MCF 10A (cell line): Measurements from ENCODE around the gene DDX56. TPM values are rescaled to one million over a fixed set of nuclear protein-coding genes. Genes with fewer than 3 reads are reported as not detected.
"Not testable (repeated sequence)": the region's sequence is repeated elsewhere in the genome, so short reads cannot be mapped to it uniquely, and the experiment has no call there.

ENCODE experiments used
- BruUV-seq: library from RNA; stranded (reverse); fragments of 400-500 nt; replicated peaks from 2 replicates; lab custom pipeline; 2021; lab: Mats Ljungman, UMichigan
- CTCF ChIA-PET: fragments of 300-600 bp; sonication (Branson Sonifier 250); formaldehyde crosslinking; extraction: SDS; loops from one replicate; lab custom pipeline; 2021; ENCODE audit warnings: antibody characterized with exemption, inconsistent platforms; lab: Yijun Ruan, JAX
- POLR2A ChIA-PET: fragments of 300-600, 350-650 bp; sonication (Branson Sonifier 250); formaldehyde crosslinking; extraction: SDS; loops from one replicate; lab custom pipeline; 2020; ENCODE audit warnings: antibody characterized with exemption, inconsistent platforms; lab: Yijun Ruan, JAX
- DNase-seq: peaks from one replicate; pipeline ENCODE4 v3.0.0-alpha.2; 2018; ENCODE audit not compliant: unreplicated experiment
- H3K27ac Mint-ChIP-seq: one replicate; pipeline ENCODE4 v1.8.0; 2022; ENCODE audit warnings: mild to moderate bottlenecking, low read depth, mixed read lengths; ENCODE audit not compliant: unreplicated experiment
- H3K27me3 Mint-ChIP-seq: one replicate; pipeline ENCODE4 v1.8.0; 2022; ENCODE audit warnings: mixed read lengths; ENCODE audit not compliant: insufficient read depth, unreplicated experiment
- H3K36me3 Mint-ChIP-seq: one replicate; pipeline ENCODE4 v1.8.0; 2022; ENCODE audit warnings: mild to moderate bottlenecking, moderate library complexity, mixed read lengths; ENCODE audit not compliant: insufficient read depth, unreplicated experiment
- H3K4me1 Mint-ChIP-seq: one replicate; pipeline ENCODE4 v1.8.0; 2022; ENCODE audit warnings: mixed read lengths; ENCODE audit not compliant: insufficient read depth, unreplicated experiment
- H3K4me3 Mint-ChIP-seq: one replicate; pipeline ENCODE4 v1.8.0; 2022; ENCODE audit warnings: mild to moderate bottlenecking, moderate library complexity, mixed read lengths; ENCODE audit not compliant: unreplicated experiment
- H3K9me3 Mint-ChIP-seq: one replicate; pipeline ENCODE4 v1.8.0; 2022; ENCODE audit warnings: mixed read lengths; ENCODE audit not compliant: unreplicated experiment
- CTCF ChIP-seq: fragments of 200-600 bp; IDR thresholded peaks from one replicate; pipeline ENCODE4 v1.8.0; 2022; ENCODE audit warnings: antibody characterized with exemption, mild to moderate bottlenecking; ENCODE audit not compliant: unreplicated experiment
- intact Hi-C: fragments of 100-400 bp; cut with micrococcal nuclease; formaldehyde crosslinking; loops from 2 replicates; pipeline ENCODE4 v1.14.1; 2022
- total RNA-seq: library from RNA; stranded (reverse); gene quantifications from 2 replicates; pipeline ENCODE4 v1.2.3, GENCODE V29; 2022

Gene DDX56
- total RNA-seq, 1 experiment from 2014 or later: 104 TPM

DNA sequence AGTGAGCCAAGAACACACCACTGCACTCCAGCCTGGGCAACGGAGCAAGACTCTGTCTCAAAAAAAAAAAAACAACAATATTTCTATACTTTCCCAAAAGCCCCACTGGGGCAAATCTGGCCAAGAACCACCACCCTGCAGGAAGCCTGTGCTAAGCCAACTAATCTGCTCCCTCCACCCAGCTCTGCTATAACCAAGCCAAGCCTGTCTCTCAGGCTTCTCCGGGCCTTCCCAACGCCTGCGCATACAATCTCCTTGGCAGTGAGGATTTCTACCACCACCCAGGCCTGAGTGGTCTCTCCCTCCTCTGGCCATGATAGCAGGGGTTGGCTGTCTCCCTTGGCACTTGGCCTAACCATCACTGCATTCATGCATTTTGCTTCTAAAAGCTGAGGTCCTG lies 14.2 kb downstream of the DDX56 start:
- CTCF ChIA-PET: interaction anchor here (0.6 kb wide), 1 partner anchor 484 kb away, joined by 4 read pairs; no protein-coding TSS in a partner anchor
- Mint-ChIP-seq H3K9me3 (no peaks in the 10 kb centered on the region), H3K4me1 (peaks cover 9% of the 10 kb centered on the region), H3K36me3 (peaks cover 6% of the 10 kb centered on the region), H3K27me3 (no peaks in the 10 kb centered on the region), H3K27ac (no peak overlapping the region), H3K4me3 (no peak overlapping the region)
- TF ChIP-seq CTCF: no peak
- no peak for DNase-seq
- no TSS peak for BruUV-seq
- POLR2A ChIA-PET: interaction anchor here (1.3 to 6.7 kb wide), 3 partner anchors 14 to 68 kb away, joined by 5 to 55 read pairs (median 12); partner anchors contain the start of gene DDX56
- intact Hi-C loops: no loop called here

DNA sequence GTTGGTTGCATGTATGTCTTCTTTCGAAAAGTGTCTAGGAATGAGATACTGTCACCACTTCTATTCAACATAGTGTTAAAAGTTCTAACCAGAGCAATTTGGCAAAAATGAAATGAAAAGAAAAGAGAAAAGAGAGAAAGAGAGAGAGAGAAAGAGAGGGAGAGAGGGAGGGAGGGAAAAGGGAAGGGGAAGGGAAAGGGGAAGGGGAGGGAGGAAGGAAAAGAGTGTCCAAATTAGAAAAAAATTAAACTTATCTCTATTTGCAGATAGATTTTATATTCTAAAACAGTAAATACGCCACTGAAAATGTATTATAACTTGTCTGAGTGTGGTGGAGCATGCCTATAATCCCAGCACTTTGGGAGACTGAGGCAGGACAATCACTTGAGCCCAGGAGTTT lies 16.2 kb downstream of the DDX56 start:
- no peak for DNase-seq
- Mint-ChIP-seq H3K27ac (no peak overlapping the region), H3K9me3 (no peaks in the 10 kb centered on the region), H3K4me3 (no peak overlapping the region), H3K4me1 (peaks cover 5% of the 10 kb centered on the region), H3K27me3 (no peaks in the 10 kb centered on the region), H3K36me3 (no peaks in the 10 kb centered on the region)
- ChIA-PET POLR2A (interaction anchor here (0.5 kb wide), 1 partner anchor 11 kb away, joined by 3 read pairs; no protein-coding TSS in a partner anchor), CTCF (interaction anchor here (1.0 to 1.9 kb wide), 2 partner anchors 8 kb away, joined by 3 to 12 read pairs; no protein-coding TSS in a partner anchor)
- BruUV-seq: no TSS peak
- intact Hi-C loops: no loop called here
- no peak for TF ChIP-seq CTCF

DNA sequence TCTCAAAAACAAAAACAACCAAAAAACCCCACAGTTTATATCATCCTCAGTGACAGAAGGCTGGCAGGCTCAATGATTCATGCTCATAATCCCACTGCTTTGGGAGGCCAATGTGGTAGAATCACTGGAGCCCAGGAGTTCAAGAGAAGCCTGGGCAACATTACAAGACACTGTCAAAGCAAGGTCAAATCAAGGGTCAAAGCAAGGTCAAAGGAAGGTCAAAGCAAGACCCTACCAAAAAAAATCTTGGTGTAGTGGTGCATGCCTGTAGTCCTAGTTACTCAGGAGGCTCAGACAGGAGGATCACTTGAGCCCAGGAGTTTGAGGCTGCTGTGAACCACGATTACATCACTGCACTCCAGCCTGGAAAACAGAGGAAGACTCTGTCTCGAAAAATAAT lies 18.4 kb downstream of the DDX56 start:
- ChIA-PET CTCF (interaction anchor here (0.6 to 1.9 kb wide), 2 partner anchors 10 to 207 kb away, joined by 5 to 12 read pairs; no protein-coding TSS in a partner anchor), POLR2A (interaction anchor here (1.3 kb wide), 1 partner anchor 9 kb away, joined by 3 read pairs; no protein-coding TSS in a partner anchor)
- no peaks in the 10 kb centered on the region for H3K4me1 Mint-ChIP-seq
- H3K27ac Mint-ChIP-seq: no peak overlapping the region
- no peaks in the 10 kb centered on the region for H3K27me3 Mint-ChIP-seq
- BruUV-seq: no TSS peak
- no peaks in the 10 kb centered on the region for H3K36me3 Mint-ChIP-seq
- intact Hi-C loops: no loop called here
- H3K4me3 Mint-ChIP-seq: no peak overlapping the region
- no peak for DNase-seq
- TF ChIP-seq CTCF: no peak
- H3K9me3 Mint-ChIP-seq: no peaks in the 10 kb centered on the region

DNA sequence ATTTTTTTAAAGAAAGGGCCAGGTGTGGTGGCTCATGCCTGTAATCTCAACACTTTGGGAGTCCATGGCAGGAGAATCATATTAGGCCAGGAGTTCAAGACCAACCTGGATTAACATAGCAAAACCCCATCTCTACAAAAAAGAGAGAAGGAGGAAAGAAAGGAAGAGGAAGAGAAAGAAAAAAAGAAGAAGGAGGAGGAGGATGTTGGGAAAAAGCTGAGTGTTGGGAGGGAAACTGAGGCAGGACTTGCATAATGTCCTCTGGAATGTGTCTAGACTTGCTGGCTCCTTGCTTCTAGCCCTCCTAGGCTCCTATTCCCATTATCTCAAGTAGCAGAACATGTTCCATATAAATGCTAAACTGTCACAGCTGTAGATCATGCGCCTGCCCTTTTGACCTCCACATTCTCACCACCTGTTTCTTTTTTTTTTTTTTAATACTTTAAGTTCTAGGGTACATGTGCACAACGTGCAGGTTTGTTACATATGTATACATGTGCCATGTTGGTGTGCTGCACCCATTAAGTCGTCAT lies 21.2 kb downstream of the DDX56 start:
- DNase-seq, H3K9me3 Mint-ChIP-seq, BruUV-seq, H3K27ac Mint-ChIP-seq, H3K36me3 Mint-ChIP-seq, H3K27me3 Mint-ChIP-seq, H3K4me3 Mint-ChIP-seq, intact Hi-C loops, H3K4me1 Mint-ChIP-seq: not testable (repeated sequence)
- CTCF ChIA-PET: interaction anchor here (1.1 to 1.3 kb wide), 2 partner anchors 13 kb away, joined by 6 to 13 read pairs; no protein-coding TSS in a partner anchor
- POLR2A ChIA-PET: interaction anchor here (1.0 kb wide), 1 partner anchor 10 kb away, joined by 4 read pairs; no protein-coding TSS in a partner anchor
